HepG2 (cell line): ENCODE measurements around the gene DDN. TPM values are rescaled to one million over a fixed set of nuclear protein-coding genes. Genes with fewer than 3 reads are reported as not detected.

Experiments used
- EEA1 ChIP-seq: sonication (generic); formaldehyde crosslinking; IDR thresholded peaks from 2 replicates; pipeline ENCODE4 v1.5.1; 2020; ENCODE audit warnings: mild to moderate bottlenecking, missing genetic modification reagents, borderline replicate concordance
- FLYWCH1 ChIP-seq: sonication (generic); formaldehyde crosslinking; IDR thresholded peaks from 2 replicates; pipeline ENCODE4 v1.8.1; 2023; ENCODE audit warnings: mild to moderate bottlenecking, missing genetic modification reagents
- HMG20A ChIP-seq: IDR thresholded peaks from 2 replicates; pipeline ENCODE4 v1.6.1; 2016; ENCODE audit warnings: borderline replicate concordance
- NBN ChIP-seq: fragments of 450-650 bp; conservative IDR thresholded peaks from 2 replicates; pipeline ENCODE4 v1.6.1; 2017
- SMARCC2 ChIP-seq: fragments of 450-650 bp; IDR thresholded peaks from 2 replicates; pipeline ENCODE4 v1.6.1; 2017; ENCODE audit warnings: antibody characterized with exemption, mild to moderate bottlenecking
- TFE3 ChIP-seq: IDR thresholded peaks from 2 replicates; pipeline ENCODE4 v1.6.1; 2016
- TOPORS ChIP-seq: sonication (generic); formaldehyde crosslinking; IDR thresholded peaks from 2 replicates; pipeline ENCODE4 v1.8.0; 2023; ENCODE audit warnings: mild to moderate bottlenecking, missing genetic modification reagents
- YEATS2 ChIP-seq: sonication (generic); formaldehyde crosslinking; IDR thresholded peaks from 2 replicates; pipeline ENCODE4 v1.4.0; 2020; ENCODE audit warnings: missing genetic modification reagents, borderline replicate concordance
- ZNF3 ChIP-seq: IDR thresholded peaks from 2 replicates; pipeline ENCODE4 v1.7.0; 2017; ENCODE audit warnings: inconsistent platforms
- ZNF354B ChIP-seq: sonication (generic); formaldehyde crosslinking; IDR thresholded peaks from 2 replicates; pipeline ENCODE4 v1.8.0; 2022; ENCODE audit warnings: mild to moderate bottlenecking, missing genetic modification reagents
- ZNF569 ChIP-seq: sonication (generic); formaldehyde crosslinking; IDR thresholded peaks from 2 replicates; pipeline ENCODE4 v1.5.0; 2020; ENCODE audit warnings: mild to moderate bottlenecking, missing genetic modification reagents, moderate library complexity, borderline replicate concordance
- ZNF607 ChIP-seq: sonication (generic); formaldehyde crosslinking; IDR thresholded peaks from 2 replicates; pipeline ENCODE4 v1.5.1; 2020; ENCODE audit warnings: missing genetic modification reagents, mild to moderate bottlenecking, borderline replicate concordance
- polyA plus RNA-seq, 8 experiments: library from polyadenylated mRNA; depleted of rRNA in 3 of 8; stranded (reverse) in 7 of 8; unstranded in 1 of 8; fragments of >200 nt; fragmentation: Illumina TruSeq in 4 of 8; extraction: Trizol in 4 of 8; gene quantifications; 2 replicates each; pipeline versions ENCODE4 v1.2.1 to v1.2.3, GENCODE V29; 2011 to 2016; ENCODE audit warnings: low read depth in 4 of 8, missing spikeins in 1 of 8, mixed read lengths in 1 of 8; ENCODE audit not compliant: insufficient read depth in 1 of 8
- total RNA-seq, 5 experiments: library from RNA; depleted of rRNA; stranded (reverse); fragments of >200 nt; fragmentation: Illumina TruSeq; extraction: Trizol; gene quantifications; 2 replicates each; pipeline ENCODE4 v1.2.3, GENCODE V29; 2016; ENCODE audit warnings: low read depth in 1 of 5
- TF ChIP-seq, protein P1 (sequence below), 2 experiments: sonication (generic) in 1 of 2; formaldehyde crosslinking in 1 of 2; IDR thresholded peaks; 2 replicates each; pipeline versions ENCODE4 v1.5.1 to v1.6.1; 2011 to 2020; ENCODE audit warnings: borderline replicate concordance in 1 of 2, low read depth in 1 of 2, low read length in 1 of 2, mild to moderate bottlenecking in 1 of 2, missing genetic modification reagents in 1 of 2, moderate library complexity in 1 of 2
- TF ChIP-seq, protein P2 (sequence below): sonication (generic); formaldehyde crosslinking; IDR thresholded peaks from 2 replicates; pipeline ENCODE4 v1.9.0; 2021; ENCODE audit warnings: missing genetic modification reagents, mild to moderate bottlenecking, borderline replicate concordance
- TF ChIP-seq, protein P3 (sequence below): sonication (generic); formaldehyde crosslinking; IDR thresholded peaks from 2 replicates; pipeline ENCODE4 v1.4.0; 2020; ENCODE audit warnings: mild to moderate bottlenecking, missing genetic modification reagents
- TF ChIP-seq, protein P4 (sequence below): IDR thresholded peaks from 2 replicates; pipeline ENCODE4 v1.6.1; 2016; ENCODE audit warnings: low read depth, borderline replicate concordance
- TF ChIP-seq, protein P5 (sequence below): sonication (generic); formaldehyde crosslinking; conservative IDR thresholded peaks from 2 replicates; pipeline ENCODE4 v1.4.0; 2020; ENCODE audit warnings: missing genetic modification reagents

The DDN gene
- total and polyA plus RNA-seq, 2 of the 13 experiments (the other 11 are each of a cell fraction or from before 2014, with no cell fraction given): 0.24 to 0.53 TPM

GRCh38 chr12:48969833-48970701 lies 29.1 kb downstream of the DDN start (continued):
- no peak for TF ChIP-seq ZNF569 (CRISPR knock-in tag)
- TF ChIP-seq SMARCC2: no peak
- TF ChIP-seq, protein P1, sequence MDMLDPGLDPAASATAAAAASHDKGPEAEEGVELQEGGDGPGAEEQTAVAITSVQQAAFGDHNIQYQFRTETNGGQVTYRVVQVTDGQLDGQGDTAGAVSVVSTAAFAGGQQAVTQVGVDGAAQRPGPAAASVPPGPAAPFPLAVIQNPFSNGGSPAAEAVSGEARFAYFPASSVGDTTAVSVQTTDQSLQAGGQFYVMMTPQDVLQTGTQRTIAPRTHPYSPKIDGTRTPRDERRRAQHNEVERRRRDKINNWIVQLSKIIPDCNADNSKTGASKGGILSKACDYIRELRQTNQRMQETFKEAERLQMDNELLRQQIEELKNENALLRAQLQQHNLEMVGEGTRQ (IDR thresholded peaks at IDR 0.05; ENCODE audit: low read depth, low read length): no peak
- TF ChIP-seq, protein P1 (CRISPR knock-in tag; IDR thresholded peaks at IDR 0.05; ENCODE audit: borderline replicate concordance): no peak
- no peak for TF ChIP-seq TFE3
- no peak for TF ChIP-seq ZNF3
- TF ChIP-seq, protein P2, sequence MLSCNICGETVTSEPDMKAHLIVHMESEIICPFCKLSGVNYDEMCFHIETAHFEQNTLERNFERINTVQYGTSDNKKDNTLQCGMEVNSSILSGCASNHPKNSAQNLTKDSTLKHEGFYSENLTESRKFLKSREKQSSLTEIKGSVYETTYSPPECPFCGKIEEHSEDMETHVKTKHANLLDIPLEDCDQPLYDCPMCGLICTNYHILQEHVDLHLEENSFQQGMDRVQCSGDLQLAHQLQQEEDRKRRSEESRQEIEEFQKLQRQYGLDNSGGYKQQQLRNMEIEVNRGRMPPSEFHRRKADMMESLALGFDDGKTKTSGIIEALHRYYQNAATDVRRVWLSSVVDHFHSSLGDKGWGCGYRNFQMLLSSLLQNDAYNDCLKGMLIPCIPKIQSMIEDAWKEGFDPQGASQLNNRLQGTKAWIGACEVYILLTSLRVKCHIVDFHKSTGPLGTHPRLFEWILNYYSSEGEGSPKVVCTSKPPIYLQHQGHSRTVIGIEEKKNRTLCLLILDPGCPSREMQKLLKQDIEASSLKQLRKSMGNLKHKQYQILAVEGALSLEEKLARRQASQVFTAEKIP (CRISPR knock-in tag): no peak
- no peak for TF ChIP-seq ZNF354B (CRISPR knock-in tag)
- TF ChIP-seq, protein P3, sequence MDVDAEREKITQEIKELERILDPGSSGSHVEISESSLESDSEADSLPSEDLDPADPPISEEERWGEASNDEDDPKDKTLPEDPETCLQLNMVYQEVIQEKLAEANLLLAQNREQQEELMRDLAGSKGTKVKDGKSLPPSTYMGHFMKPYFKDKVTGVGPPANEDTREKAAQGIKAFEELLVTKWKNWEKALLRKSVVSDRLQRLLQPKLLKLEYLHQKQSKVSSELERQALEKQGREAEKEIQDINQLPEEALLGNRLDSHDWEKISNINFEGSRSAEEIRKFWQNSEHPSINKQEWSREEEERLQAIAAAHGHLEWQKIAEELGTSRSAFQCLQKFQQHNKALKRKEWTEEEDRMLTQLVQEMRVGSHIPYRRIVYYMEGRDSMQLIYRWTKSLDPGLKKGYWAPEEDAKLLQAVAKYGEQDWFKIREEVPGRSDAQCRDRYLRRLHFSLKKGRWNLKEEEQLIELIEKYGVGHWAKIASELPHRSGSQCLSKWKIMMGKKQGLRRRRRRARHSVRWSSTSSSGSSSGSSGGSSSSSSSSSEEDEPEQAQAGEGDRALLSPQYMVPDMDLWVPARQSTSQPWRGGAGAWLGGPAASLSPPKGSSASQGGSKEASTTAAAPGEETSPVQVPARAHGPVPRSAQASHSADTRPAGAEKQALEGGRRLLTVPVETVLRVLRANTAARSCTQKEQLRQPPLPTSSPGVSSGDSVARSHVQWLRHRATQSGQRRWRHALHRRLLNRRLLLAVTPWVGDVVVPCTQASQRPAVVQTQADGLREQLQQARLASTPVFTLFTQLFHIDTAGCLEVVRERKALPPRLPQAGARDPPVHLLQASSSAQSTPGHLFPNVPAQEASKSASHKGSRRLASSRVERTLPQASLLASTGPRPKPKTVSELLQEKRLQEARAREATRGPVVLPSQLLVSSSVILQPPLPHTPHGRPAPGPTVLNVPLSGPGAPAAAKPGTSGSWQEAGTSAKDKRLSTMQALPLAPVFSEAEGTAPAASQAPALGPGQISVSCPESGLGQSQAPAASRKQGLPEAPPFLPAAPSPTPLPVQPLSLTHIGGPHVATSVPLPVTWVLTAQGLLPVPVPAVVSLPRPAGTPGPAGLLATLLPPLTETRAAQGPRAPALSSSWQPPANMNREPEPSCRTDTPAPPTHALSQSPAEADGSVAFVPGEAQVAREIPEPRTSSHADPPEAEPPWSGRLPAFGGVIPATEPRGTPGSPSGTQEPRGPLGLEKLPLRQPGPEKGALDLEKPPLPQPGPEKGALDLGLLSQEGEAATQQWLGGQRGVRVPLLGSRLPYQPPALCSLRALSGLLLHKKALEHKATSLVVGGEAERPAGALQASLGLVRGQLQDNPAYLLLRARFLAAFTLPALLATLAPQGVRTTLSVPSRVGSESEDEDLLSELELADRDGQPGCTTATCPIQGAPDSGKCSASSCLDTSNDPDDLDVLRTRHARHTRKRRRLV: no peak
- TF ChIP-seq HMG20A (CRISPR knock-in tag): no peak
- no peak for TF ChIP-seq ZNF607
- no peak for TF ChIP-seq FLYWCH1 (CRISPR knock-in tag)
- TF ChIP-seq, protein P4, sequence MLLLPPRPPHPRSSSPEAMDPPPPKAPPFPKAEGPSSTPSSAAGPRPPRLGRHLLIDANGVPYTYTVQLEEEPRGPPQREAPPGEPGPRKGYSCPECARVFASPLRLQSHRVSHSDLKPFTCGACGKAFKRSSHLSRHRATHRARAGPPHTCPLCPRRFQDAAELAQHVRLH (CRISPR knock-in tag): no peak
- TF ChIP-seq EEA1 (CRISPR knock-in tag): no peak
- no peak for TF ChIP-seq YEATS2
- no peak for TF ChIP-seq NBN
- TF ChIP-seq, protein P5, sequence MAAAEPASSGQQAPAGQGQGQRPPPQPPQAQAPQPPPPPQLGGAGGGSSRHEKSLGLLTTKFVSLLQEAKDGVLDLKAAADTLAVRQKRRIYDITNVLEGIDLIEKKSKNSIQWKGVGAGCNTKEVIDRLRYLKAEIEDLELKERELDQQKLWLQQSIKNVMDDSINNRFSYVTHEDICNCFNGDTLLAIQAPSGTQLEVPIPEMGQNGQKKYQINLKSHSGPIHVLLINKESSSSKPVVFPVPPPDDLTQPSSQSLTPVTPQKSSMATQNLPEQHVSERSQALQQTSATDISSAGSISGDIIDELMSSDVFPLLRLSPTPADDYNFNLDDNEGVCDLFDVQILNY (CRISPR knock-in tag): no peak
- no peak for TF ChIP-seq TOPORS (CRISPR knock-in tag)
